Activated T-helper 1 cell treated with anti-CD3 and anti-CD28 coated beads, Interleukin-2, amount 50 U/mL, for 16 hours (primary cell): Measurements from ENCODE around the gene CALHM6.

Experiments used
- DNase-seq, 2 donors: peaks; one replicate each; pipeline ENCODE4 v3.0.0-alpha.2; 2020; ENCODE audit warnings: low read depth in 1 of 2, low spot score in 1 of 2

The CALHM6 gene

GRCh38 chr6:116461331-116461931 is at the start of gene CALHM6:
Gene CALHM6, plus strand, starts transcription at chr6:116461375. Its CDS starts 555 bp downstream, at chr6:116461930.
- DNase-seq = no peak

DNA sequence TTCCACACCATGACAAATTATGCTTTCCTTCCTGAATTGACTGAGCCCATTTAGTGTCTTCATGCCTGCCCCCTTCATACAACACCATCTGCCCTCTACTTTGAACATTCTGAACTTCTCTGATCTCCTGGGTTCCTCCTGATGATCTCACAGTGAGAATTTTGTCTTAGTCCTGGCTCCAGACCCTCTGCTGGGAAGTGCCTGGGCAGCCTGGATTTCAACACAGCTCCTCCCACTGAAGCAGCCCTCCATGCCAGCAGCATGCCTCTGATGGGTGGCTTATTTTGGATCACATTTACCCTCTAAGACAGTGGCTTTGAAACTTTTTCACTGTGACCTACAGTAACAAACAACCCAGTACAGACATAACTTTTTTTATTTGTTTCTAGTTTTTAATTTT is 48.9 kb upstream of the CALHM6 start:
- no peak for DNase-seq

GRCh38 chr6:116413357-116413756 is 47.8 kb upstream of the CALHM6 start:
- no peak for DNase-seq

DNA sequence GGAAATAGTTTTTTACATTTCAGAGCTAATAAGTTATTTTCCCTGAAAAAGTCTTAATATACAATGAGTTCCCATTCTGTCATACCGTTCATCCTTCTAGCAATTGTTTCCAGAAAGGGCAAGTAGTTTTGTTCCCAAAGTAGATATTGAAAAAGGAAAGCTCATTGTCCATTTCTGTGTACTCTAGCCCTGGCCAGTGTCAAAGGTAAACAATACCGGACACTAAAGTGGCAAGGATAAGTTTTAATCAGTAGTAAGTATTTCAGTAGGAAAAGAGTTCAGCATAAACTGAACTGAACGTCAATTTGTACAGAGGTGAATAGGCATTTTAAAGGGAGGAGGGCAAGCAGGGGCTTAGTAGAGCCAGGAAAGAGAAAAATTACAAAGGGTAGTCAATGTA is 43.5 kb upstream of the CALHM6 start:
- DNase-seq = no peak

DNA sequence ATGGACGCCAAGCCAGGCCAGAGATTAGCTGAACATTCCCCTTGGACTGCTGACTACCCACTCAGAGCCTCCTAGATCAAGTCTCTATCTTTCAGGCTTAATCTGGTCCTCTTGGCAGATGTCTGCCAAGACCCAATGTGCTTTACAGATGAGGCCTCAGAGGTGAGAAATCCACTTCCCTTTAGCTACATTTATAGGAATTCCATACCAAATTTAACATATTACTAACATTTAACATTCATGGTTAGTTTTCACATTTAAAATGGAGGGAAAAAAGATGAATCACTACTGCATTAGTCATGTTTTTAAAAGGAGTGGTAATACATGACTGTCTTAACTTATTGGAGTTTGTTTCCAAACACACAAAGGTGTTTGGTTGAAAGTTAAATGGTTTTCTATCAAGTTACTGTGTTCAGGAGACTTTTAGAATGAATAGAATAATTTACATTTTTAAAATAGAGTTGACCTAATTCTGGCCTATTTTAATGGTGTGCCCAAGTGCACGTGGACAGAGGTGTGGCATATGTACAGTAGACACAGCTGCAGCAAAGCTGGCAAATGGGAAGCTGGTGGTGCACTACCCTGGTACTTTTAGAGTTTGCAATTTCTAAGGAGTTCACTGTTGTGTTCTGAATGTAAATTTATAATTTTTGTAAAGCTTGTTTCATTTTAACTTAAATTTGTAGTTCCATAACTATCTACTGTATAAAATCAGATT is 41.9 kb upstream of the CALHM6 start:
- no peak for DNase-seq

DNA sequence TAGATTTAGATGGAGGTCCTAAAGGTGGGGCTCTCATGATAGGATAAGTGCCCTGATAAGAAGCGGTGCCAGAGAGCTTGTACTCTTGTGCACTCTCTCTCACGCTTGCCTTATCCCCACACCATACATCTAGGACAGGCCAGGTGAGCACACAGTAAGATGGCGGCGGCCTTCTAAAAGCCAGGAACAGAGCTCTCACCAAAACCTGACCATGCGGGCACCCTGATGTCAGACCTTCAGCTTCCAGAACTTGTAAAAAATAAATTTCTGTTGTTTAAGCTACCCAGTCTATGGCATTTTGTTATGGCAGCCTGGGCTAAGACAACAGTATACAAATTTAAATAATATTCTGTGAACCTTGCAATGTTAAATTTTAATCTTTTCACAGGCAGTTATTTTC is 40.8 kb upstream of the CALHM6 start:
- DNase-seq = no peak

GRCh38 chr6:116422238-116422637 is 38.9 kb upstream of the CALHM6 start:
- no peak for DNase-seq

GRCh38 chr6:116424001-116424400 is 37.2 kb upstream of the CALHM6 start:
- no peak for DNase-seq

DNA sequence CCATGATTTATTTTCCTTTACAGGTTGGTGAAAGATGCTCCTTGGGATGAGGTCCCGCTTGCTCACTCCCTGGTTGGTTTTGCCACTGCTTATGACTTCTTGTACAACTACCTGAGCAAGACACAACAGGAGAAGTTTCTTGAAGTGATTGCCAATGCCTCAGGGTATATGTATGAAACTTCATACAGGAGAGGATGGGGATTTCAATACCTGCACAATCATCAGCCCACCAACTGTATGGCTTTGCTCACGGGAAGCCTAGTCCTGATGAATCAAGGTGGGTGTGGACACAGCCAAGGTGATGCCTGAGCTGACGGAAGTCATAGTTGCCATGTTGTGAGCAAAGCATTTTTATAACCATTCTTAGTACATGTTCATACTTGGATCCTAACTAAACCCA is 34.6 kb upstream of the CALHM6 start:
- DNase-seq = no peak

- DNase-seq = no peak
Measured at GRCh38 chr6:116429111-116429510, 32.1 kb upstream of the CALHM6 start.

DNA sequence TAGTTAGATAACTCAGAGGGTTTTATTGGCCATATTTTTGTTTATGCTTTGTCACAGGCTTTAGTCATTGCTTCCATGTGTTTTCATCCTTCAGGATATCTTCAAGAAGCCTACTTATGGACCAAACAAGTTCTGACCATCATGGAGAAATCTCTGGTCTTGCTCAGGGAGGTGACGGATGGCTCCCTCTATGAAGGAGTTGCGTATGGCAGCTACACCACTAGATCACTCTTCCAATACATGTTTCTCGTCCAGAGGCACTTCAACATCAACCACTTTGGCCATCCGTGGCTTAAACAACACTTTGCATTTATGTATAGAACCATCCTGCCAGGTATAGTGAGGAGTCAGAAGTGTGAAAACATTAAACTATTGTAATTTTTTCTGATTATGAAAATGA is 30.3 kb upstream of the CALHM6 start:
- no peak for DNase-seq

DNA sequence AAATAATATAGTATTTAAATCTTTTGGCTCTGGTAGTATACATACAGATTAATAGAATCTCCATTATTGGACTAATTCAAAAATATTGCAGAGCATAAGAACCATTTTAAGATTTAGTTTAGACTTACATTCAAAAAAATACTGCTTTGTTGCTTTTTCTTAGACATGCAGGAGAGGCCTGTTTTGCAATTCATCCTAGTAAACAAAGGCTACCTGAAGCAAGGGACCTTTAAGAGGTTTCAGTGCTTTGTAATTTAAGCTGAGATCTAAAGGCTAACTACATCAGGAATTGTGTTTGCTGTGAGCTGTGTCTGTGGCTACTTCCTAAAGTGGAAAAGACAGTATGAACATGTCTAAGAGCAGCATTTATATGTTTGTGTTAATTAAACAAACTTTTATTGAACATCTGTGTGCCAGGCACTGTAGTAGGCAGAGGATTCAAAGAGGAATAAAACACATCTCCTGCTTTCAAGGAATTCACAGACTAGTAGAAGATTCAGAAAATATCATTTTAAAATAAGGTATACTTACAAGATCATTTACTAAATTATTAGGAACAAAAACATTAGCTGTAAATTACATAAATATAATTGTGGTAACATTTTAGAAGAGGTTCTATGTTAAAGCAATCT is 29.1 kb upstream of the CALHM6 start:
- no peak for DNase-seq

GRCh38 chr6:116433206-116433712 is 27.9 kb upstream of the CALHM6 start:
- no peak for DNase-seq

DNA sequence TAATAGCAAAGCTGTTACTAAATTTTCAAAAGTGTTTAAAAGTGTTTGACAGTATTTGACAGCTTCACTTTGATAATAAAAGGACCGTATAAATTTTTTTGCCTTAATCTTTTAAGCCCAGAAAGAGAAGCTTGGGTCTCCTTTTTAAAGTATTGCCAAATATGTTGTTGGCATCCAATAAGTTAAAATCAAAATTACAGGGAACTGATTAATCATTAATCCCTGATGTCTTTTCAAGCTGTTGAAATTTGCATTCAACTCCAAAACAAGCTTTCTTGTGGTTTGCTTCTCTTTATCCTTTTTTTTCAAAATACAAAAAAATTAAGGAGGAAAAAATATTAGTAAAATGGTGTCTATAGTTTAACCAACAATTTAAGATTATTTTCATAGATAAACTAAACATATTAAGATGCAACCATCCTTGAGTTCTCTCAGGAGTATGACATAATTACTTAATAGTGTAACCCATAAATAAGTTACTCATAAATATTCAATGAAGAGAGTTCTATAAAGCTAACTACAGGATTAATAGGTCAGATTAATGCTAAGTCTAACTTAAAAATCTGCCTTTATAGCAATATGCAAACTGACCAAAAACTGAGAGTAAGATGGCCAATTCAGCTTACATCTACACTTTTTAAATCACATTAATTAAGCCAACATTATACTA is 27.0 kb upstream of the CALHM6 start:
- no peak for DNase-seq

DNA sequence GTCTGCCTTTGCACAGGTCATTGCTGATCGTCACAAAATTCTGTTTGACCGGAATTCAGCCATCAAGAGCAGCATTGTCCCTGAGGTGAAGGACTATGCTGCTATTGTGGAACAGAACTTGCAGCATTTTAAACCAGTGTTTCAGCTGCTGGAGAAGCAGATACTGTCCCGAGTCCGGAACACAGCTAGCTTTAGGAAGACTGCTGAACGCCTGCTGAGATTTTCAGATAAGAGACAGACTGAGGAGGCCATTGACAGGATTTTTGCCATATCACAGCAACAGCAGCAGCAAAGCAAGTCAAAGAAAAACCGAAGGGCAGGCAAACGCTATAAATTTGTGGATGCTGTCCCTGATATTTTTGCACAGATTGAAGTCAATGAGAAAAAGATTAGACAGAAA is 24.6 kb upstream of the CALHM6 start:
- no peak for DNase-seq

DNA sequence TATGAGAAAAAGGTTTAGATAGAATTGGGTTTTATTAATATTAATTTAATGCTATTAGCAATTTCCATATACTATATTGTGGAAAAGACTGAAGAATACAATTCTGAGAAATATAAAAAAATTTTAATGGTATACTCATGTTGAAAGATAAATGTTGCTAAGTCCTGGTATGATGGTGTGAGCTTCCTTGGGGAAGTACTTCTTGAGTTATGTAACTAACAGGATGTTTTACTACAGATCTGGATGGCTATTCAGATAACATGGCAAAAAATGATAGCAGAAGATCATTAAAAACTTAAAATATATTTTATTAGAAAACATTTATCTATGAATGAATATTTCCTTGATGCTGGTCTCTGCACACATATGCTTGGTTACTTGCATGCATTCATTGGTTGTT is 23.5 kb upstream of the CALHM6 start:
- DNase-seq = no peak

GRCh38 chr6:116438590-116439448 is 22.4 kb upstream of the CALHM6 start:
- DNase-seq = no peak

GRCh38 chr6:116439522-116440051 is 21.6 kb upstream of the CALHM6 start:
- DNase-seq = no peak

DNA sequence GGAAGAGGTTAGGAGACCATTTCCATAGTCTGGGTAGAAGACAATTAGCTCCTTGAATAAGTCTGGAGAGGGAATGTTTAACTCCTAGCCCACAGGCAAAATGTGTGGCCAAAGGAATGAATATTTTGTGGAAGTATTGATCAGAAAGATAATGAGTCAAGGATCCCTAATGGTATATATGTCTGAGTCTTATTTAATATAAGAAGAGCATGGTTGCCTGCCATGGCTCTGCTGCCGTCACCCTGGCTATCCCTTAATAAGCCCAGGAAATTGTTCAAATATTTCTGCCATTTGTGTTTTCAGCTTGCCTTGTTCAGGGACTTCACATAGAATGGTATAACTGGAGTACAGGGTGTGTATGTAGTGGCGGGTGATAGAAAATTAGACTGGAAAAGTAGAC is 18.1 kb upstream of the CALHM6 start:
- DNase-seq = no peak

GRCh38 chr6:116444092-116444491 is 17.1 kb upstream of the CALHM6 start:
- DNase-seq = no peak

DNA sequence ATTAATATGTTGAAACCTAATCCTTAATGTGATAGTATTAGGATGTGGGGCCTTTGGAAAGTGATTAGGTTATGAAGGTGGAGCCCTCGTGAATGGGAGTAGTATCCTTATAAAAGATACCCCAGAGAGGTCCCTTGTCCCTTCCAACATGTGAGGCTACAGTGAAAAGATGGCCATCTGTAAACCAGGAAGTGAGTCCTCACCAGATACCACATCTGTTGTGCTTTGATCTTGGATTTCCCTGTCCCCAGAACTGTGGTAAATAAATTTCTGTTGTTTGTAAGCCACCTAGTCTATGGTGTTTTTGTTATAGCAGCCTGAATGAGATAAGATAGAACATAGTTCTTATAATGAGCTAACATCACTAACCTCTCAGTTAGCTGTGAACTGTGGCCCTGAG is 16.6 kb upstream of the CALHM6 start:
- no peak for DNase-seq
